ENCODE data around the gene CFAP92. TPM values are rescaled to one million over a fixed set of nuclear protein-coding genes. Genes with fewer than 3 reads are reported as not detected.

CFAP92 gene
- total and polyA plus RNA-seq, 4 donors = 0.05 to 0.25 (median 0.06) TPM; not detected in 1

DNA sequence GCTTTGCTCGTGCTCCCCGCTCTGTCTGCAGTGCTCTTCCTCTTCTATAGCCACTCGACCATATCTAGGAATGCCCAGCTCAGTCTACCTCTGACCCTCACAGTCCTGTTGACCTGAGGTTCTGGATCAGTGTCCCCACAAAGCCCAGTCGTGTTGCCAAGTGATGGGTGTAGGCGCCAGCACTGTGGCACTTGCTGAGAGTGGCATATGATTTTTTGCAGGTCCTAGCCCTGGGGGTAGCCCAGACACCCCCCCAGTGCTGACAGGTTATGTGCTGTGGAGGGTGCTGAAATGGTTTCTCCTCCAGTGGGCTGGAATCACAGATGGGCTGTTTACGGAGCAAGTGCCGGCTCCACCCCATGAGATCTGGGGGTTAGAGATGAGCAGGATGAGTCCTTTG, 82.0 kb downstream of the CFAP92 start:
- H3K27ac ChIP-seq (ENCODE audit: low read depth in 1 of 2, low read length in 2 of 2) = peak overlapping the region in 1 of 2 donors; percentile 71
- H3K9me3 ChIP-seq (ENCODE audit: control insufficient read depth in 4 of 4, low read length in 3 of 4) = no peaks in the 10 kb centered on the region
- no peak overlapping the region for H3K9ac ChIP-seq (ENCODE audit: low read depth in 1 of 2, low read length in 2 of 2)
- TF ChIP-seq, protein P1, sequence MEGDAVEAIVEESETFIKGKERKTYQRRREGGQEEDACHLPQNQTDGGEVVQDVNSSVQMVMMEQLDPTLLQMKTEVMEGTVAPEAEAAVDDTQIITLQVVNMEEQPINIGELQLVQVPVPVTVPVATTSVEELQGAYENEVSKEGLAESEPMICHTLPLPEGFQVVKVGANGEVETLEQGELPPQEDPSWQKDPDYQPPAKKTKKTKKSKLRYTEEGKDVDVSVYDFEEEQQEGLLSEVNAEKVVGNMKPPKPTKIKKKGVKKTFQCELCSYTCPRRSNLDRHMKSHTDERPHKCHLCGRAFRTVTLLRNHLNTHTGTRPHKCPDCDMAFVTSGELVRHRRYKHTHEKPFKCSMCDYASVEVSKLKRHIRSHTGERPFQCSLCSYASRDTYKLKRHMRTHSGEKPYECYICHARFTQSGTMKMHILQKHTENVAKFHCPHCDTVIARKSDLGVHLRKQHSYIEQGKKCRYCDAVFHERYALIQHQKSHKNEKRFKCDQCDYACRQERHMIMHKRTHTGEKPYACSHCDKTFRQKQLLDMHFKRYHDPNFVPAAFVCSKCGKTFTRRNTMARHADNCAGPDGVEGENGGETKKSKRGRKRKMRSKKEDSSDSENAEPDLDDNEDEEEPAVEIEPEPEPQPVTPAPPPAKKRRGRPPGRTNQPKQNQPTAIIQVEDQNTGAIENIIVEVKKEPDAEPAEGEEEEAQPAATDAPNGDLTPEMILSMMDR (IDR thresholded peaks at IDR 0.05; ENCODE audit: low read depth, low read length, missing input control) = no peak
- TF ChIP-seq, protein P2, sequence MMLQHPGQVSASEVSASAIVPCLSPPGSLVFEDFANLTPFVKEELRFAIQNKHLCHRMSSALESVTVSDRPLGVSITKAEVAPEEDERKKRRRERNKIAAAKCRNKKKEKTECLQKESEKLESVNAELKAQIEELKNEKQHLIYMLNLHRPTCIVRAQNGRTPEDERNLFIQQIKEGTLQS (IDR thresholded peaks at IDR 0.05) = no peak
- TF ChIP-seq HNF4A (conservative IDR thresholded peaks at IDR 0.05) (no peak), RXRA (IDR thresholded peaks at IDR 0.05) (no peak), SP1 (IDR thresholded peaks at IDR 0.05) (no peak), JUND (IDR thresholded peaks at IDR 0.05) (no peak), YY1 (IDR thresholded peaks at IDR 0.05) (no peak), TAF1 (conservative IDR thresholded peaks at IDR 0.05) (no peak), FOXA2 (IDR thresholded peaks at IDR 0.05) (no peak)
- TF ChIP-seq, protein P3, sequence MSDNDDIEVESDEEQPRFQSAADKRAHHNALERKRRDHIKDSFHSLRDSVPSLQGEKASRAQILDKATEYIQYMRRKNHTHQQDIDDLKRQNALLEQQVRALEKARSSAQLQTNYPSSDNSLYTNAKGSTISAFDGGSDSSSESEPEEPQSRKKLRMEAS (IDR thresholded peaks at IDR 0.05) = no peak
- no peak for DNase-seq (ENCODE audit: low spot score)
- peaks cover 9 to 39% (median 20%) of the 10 kb centered on the region in 4 donors for H3K36me3 ChIP-seq (ENCODE audit: control insufficient read depth in 4 of 4, insufficient read depth in 3 of 4, low read depth in 1 of 4, low read length in 3 of 4)
- no peaks in the 10 kb centered on the region for H3K27me3 ChIP-seq (ENCODE audit: control insufficient read depth in 4 of 4, insufficient read depth in 4 of 4, low read length in 3 of 4)
- no peak overlapping the region for H3K4me3 ChIP-seq (ENCODE audit: low read depth in 1 of 3, low read length in 3 of 3)
- peaks cover 11 to 66% (median 54%) of the 10 kb centered on the region in 4 donors for H3K4me1 ChIP-seq (ENCODE audit: control insufficient read depth in 4 of 4, insufficient read depth in 4 of 4, low read length in 3 of 4)
- 82% methylated on average over 7 of the region's 7 CpGs for WGBS

DNA sequence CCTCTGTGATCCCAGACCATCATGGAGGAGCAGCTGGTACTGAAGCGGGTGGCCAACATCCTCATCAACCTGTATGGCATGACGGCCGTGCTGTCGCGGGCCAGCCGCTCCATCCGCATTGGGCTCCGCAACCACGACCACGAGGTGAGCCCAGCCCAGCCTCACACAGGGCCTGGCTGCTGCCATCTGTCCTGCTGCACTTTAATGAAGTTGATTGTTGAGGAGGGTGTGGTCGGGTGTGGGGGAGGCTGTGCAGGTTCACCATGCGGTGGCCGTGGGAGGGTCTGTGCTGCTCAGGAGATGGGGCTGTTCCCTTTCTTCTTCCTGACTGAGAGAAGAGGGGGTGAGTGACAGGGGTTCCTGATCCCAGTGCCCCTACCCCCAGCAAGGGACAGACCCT, 83.9 kb downstream of the CFAP92 start:
- H3K9ac ChIP-seq (ENCODE audit: low read depth in 1 of 2, low read length in 2 of 2) = no peak overlapping the region
- H3K27ac ChIP-seq (ENCODE audit: low read depth in 1 of 2, low read length in 2 of 2) = no peak overlapping the region
- DNase-seq (ENCODE audit: low spot score) = no peak
- no peak overlapping the region for H3K4me3 ChIP-seq (ENCODE audit: low read depth in 1 of 3, low read length in 3 of 3)
- no peaks in the 10 kb centered on the region for H3K9me3 ChIP-seq (ENCODE audit: control insufficient read depth in 4 of 4, low read length in 3 of 4)
- no peaks in the 10 kb centered on the region for H3K27me3 ChIP-seq (ENCODE audit: control insufficient read depth in 4 of 4, insufficient read depth in 4 of 4, low read length in 3 of 4)
- TF ChIP-seq FOXA2 (IDR thresholded peaks at IDR 0.05) = no peak
- TF ChIP-seq JUND (IDR thresholded peaks at IDR 0.05) = no peak
- TF ChIP-seq EGR1 (IDR thresholded peaks at IDR 0.05; ENCODE audit: low read depth in 2 of 2) = no peak
- no peak for TF ChIP-seq YY1 (IDR thresholded peaks at IDR 0.05)
- TF ChIP-seq, protein P1 (IDR thresholded peaks at IDR 0.05; ENCODE audit: low read depth, low read length, missing input control) = no peak
- no peak for TF ChIP-seq HNF4G (IDR thresholded peaks at IDR 0.05)
- TF ChIP-seq RXRA (IDR thresholded peaks at IDR 0.05) = no peak
- no peak for TF ChIP-seq HNF4A (conservative IDR thresholded peaks at IDR 0.05)
- no peak for TF ChIP-seq TAF1 (conservative IDR thresholded peaks at IDR 0.05)
- no peak for TF ChIP-seq FOXA1 (IDR thresholded peaks at IDR 0.05)
- no peak for TF ChIP-seq RAD21 (IDR thresholded peaks at IDR 0.05)
- TF ChIP-seq NR2F2 (IDR thresholded peaks at IDR 0.05) = no peak
- no peak for TF ChIP-seq SP1 (IDR thresholded peaks at IDR 0.05)
- 95% methylated on average over 13 of the region's 13 CpGs for WGBS
- peaks cover 18 to 58% (median 28%) of the 10 kb centered on the region in 4 donors for H3K36me3 ChIP-seq (ENCODE audit: control insufficient read depth in 4 of 4, insufficient read depth in 3 of 4, low read depth in 1 of 4, low read length in 3 of 4)
- H3K4me1 ChIP-seq (ENCODE audit: control insufficient read depth in 4 of 4, insufficient read depth in 4 of 4, low read length in 3 of 4) = peaks cover 8 to 47% (median 35%) of the 10 kb centered on the region in 4 donors

Measured in liver (tissue), 9 donors.